Stimulated activated CD4-positive, alpha-beta T cell treated with anti-CD3 and anti-CD28 coated beads, TNF-alpha, amount 100 ng/mL, for 1 hour (primary cell): ENCODE measurements around the gene ASTL.
"Not testable (repeated sequence)": the region's sequence is repeated elsewhere in the genome, so short reads cannot be mapped to it uniquely, and the experiment has no call there.

Experiments
- DNase-seq, 3 donors: peaks; one replicate each; pipeline ENCODE4 v3.0.0-alpha.2; 2020; ENCODE audit warnings: low read depth in 3 of 3, low spot score in 1 of 3

ASTL gene

GRCh38 chr2:96084858-96085518, 53.3 kb downstream of the ASTL start:
- DNase-seq, result not testable (repeated sequence)

GRCh38 chr2:96083989-96084857, 54.1 kb downstream of the ASTL start:
- no peak for DNase-seq

GRCh38 chr2:96083064-96083939, 55.0 kb downstream of the ASTL start:
- DNase-seq, result no peak

- no peak for DNase-seq
Observed at GRCh38 chr2:96082211-96083063, 55.9 kb downstream of the ASTL start.

GRCh38 chr2:96081042-96081441, 57.3 kb downstream of the ASTL start:
- DNase-seq, result no peak

GRCh38 chr2:96075199-96075771, 63.0 kb downstream of the ASTL start:
- no peak for DNase-seq

GRCh38 chr2:96074156-96074555, 64.1 kb downstream of the ASTL start:
- no peak for DNase-seq

- no peak for DNase-seq
Observed at GRCh38 chr2:96073170-96073775, 65.0 kb downstream of the ASTL start.
